Measurements from ENCODE around the gene AMFR. TPM values are rescaled to one million over a fixed set of nuclear protein-coding genes. Genes with fewer than 3 reads are reported as not detected.

Gene AMFR
- total RNA-seq, 1 experiment from 2014 or later, result 197 TPM

GRCh38 chr16:56316545-56316944 is 108.8 kb downstream of the AMFR start:
- H3K27ac ChIP-seq, result no peak overlapping the region

DNA sequence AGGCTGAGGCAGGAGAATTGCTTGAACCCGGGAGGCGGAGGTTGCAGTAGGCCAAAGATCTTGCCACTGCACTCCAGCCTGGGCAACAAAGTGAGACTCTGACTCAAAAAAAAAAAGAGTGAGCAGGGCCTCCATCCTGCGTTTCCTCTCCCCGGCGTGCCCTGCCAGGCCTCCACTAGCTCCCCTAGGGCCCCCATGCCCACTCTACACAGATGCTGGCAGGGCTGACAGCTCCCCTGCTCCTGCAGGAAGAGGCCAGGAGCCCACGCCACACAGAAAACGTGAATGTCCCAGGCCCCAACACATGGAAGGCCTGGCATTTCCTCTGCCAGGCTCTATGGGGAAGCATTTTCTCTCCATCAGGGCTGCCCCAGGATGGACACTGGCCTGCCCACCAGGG is 109.4 kb downstream of the AMFR start:
- H3K36me3 ChIP-seq, result no peaks in the 10 kb centered on the region
- H3K27ac ChIP-seq, result no peak overlapping the region
- no peaks in the 10 kb centered on the region for H3K27me3 ChIP-seq (replicated peaks)
- H3K9me3 ChIP-seq (replicated peaks), result no peaks in the 10 kb centered on the region
- no peak overlapping the region for H3K4me3 ChIP-seq
- H3K4me1 ChIP-seq (replicated peaks), result peaks cover 3% of the 10 kb centered on the region
- DNase-seq (ENCODE audit: low read depth in 1 of 2, low spot score in 2 of 2), result no peak

More at GRCh38 chr16:56316545-56316944, 108.8 kb downstream of the AMFR start:
- no peak overlapping the region for H3K4me3 ChIP-seq
- no peaks in the 10 kb centered on the region for H3K27me3 ChIP-seq (replicated peaks)
- DNase-seq (ENCODE audit: low read depth in 1 of 2, low spot score in 2 of 2), result no peak
- peaks cover 3% of the 10 kb centered on the region for H3K4me1 ChIP-seq (replicated peaks)
- no peaks in the 10 kb centered on the region for H3K9me3 ChIP-seq (replicated peaks)
- no peaks in the 10 kb centered on the region for H3K36me3 ChIP-seq

DNA sequence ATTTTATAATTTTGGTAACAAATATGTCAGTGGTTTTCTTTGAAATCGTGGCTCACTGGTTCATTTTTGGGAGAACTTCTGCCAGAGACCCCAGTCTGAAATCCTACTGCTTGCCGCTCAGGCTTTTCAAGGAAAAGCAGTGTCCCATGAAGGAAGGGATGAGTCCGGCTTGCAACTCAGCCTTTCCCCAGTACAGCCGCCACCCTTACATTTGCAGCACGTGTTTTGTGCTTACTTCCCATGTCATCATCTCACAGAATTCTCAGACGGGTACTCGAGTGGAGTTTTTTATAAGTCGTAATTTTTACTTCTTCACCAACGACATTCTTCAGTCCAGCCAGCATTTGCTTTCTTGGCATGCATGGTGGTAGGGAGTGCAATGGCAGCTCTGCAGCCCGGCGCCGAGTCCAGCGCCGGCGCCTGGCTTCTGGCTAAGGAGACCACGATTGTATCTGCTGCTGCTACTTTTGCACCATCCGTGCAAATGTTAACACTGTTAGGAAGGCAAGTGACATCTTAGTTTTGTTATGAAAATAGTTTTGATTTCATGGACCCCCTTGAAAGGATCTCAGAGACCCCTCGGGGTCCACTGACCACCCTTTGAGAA is 111.0 kb downstream of the AMFR start:
- Histone ChIP-seq H3K9me3 (replicated peaks) (no peaks in the 10 kb centered on the region), H3K27me3 (replicated peaks) (no peaks in the 10 kb centered on the region), H3K4me1 (replicated peaks) (peaks cover 3% of the 10 kb centered on the region), H3K4me3 (no peak overlapping the region), H3K27ac (no peak overlapping the region), H3K36me3 (no peaks in the 10 kb centered on the region)
- DNase-seq (ENCODE audit: low read depth in 1 of 2, low spot score in 2 of 2), result no peak

DNA sequence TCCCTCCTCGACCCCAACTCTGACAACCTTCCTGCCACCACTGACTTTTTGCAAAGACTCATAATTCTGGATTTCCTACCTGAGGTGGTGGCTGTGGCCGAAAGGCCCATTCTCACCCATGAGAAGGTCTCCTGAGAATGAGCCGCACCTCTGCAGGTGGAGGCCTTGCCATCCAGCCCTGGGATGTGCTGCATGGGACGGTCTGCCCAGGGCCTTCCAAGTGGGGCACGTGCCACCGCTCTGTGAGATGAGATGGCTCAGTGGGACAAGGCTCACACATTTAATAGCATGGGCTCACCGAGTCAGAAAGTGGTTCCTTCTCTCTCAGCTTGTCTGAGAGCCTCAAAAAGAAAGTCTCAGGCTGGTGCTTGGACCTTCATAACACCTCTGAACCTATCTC is 112.8 kb downstream of the AMFR start:
- no peak overlapping the region for H3K4me3 ChIP-seq
- H3K27me3 ChIP-seq (replicated peaks), result no peaks in the 10 kb centered on the region
- H3K9me3 ChIP-seq (replicated peaks), result no peaks in the 10 kb centered on the region
- H3K36me3 ChIP-seq, result no peaks in the 10 kb centered on the region
- no peak for DNase-seq (ENCODE audit: low read depth in 1 of 2, low spot score in 2 of 2)
- no peaks in the 10 kb centered on the region for H3K4me1 ChIP-seq (replicated peaks)
- H3K27ac ChIP-seq, result no peak overlapping the region

DNA sequence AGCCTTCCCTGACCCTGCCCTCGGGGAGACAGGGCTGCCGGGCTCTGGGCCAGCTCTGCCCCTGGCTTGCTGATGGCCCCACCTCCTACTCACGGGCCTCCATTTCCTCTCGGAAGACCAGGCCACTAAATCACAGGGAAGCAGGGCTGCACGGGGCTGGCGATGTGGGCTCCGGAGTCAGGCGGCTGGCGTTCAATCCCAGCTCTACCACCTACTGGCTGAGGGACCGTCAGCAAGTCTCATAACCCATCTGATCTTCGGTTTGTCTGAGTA is 113.4 kb downstream of the AMFR start:
- Histone ChIP-seq H3K4me1 (replicated peaks) (no peaks in the 10 kb centered on the region), H3K27me3 (replicated peaks) (no peaks in the 10 kb centered on the region), H3K36me3 (no peaks in the 10 kb centered on the region), H3K4me3 (no peak overlapping the region), H3K27ac (no peak overlapping the region), H3K9me3 (replicated peaks) (no peaks in the 10 kb centered on the region)
- DNase-seq (ENCODE audit: low read depth in 1 of 2, low spot score in 2 of 2), result no peak

Other genes with a start within 250 kb of the AMFR start
- gene GNAO1, start 234.1 kb downstream of the AMFR start, total RNA-seq (2014; rRNA removed; shearing (Covaris generic)), result 5.1 and 8.5 TPM in 2 replicates
- gene NUDT21, start 25.8 kb upstream of the AMFR start, total RNA-seq (2014; rRNA removed; shearing (Covaris generic)), result 97.8 and 132 TPM in 2 replicates
- gene OGFOD1, start 26.0 kb upstream of the AMFR start, total RNA-seq (2014; rRNA removed; shearing (Covaris generic)), result 67.0 and 69.8 TPM in 2 replicates
- 28.8 and 54.4 TPM in 2 replicates for gene BBS2, start 94.5 kb upstream of the AMFR start, total RNA-seq (2014; rRNA removed; shearing (Covaris generic))
- gene MT4, start 139.5 kb upstream of the AMFR start, total RNA-seq (2014; rRNA removed; shearing (Covaris generic)), result not detected in 2 replicates
- not detected in 2 replicates for gene MT3, start 164.0 kb upstream of the AMFR start, total RNA-seq (2014; rRNA removed; shearing (Covaris generic))
- 48.4 and 69.6 TPM in 2 replicates for gene MT2A, start 183.0 kb upstream of the AMFR start, total RNA-seq (2014; rRNA removed; shearing (Covaris generic))
- gene MT1E, start 200.2 kb upstream of the AMFR start, total RNA-seq (2014; rRNA removed; shearing (Covaris generic)), result 63.9 and 155 TPM in 2 replicates
- 0.74 and 7.0 TPM in 2 replicates for gene MT1M, start 207.1 kb upstream of the AMFR start, total RNA-seq (2014; rRNA removed; shearing (Covaris generic))
- gene MT1A, start 213.1 kb upstream of the AMFR start, total RNA-seq (2014; rRNA removed; shearing (Covaris generic)), result not detected in 2 replicates
- not detected in 2 replicates for gene MT1B, start 226.3 kb upstream of the AMFR start, total RNA-seq (2014; rRNA removed; shearing (Covaris generic))
- gene MT1F, start 232.4 kb upstream of the AMFR start, total RNA-seq (2014; rRNA removed; shearing (Covaris generic)), result not detected in 2 replicates
- gene MT1G, start 242.5 kb upstream of the AMFR start, total RNA-seq (2014; rRNA removed; shearing (Covaris generic)), result not detected in 2 replicates
- not detected in 2 replicates for gene MT1H, start 244.3 kb upstream of the AMFR start, total RNA-seq (2014; rRNA removed; shearing (Covaris generic))